ENCODE data around the gene IFI6.
"Not testable (repeated sequence)": the region's sequence is repeated elsewhere in the genome, so short reads cannot be mapped to it uniquely, and the experiment has no call there.

The IFI6 gene

GRCh38 chr1:27650539-27651175 is 21.3 kb downstream of the IFI6 start:
- peak; percentile 39 to 55 for DNase-seq (ENCODE audit: low read depth in 2 of 2)

DNA sequence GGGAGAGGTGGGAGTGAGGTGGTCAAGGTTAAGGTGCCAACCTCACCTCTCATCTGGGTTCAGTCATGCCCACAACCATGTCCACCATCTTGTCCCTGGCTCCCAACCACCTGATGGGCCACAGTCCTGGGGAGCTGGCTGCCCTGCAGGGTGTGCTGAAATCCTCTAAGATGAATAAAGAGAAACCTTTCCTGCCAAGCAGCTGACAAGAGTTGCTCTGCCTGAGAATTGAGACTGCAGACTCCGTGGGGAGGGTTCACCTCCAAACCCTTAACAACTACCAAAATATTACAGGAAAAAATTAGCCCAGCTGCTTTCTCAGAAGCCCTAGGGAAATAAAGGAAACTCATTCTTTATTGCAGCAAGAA is 21.8 kb downstream of the IFI6 start:
- no peak for DNase-seq (ENCODE audit: low read depth in 2 of 2)

DNA sequence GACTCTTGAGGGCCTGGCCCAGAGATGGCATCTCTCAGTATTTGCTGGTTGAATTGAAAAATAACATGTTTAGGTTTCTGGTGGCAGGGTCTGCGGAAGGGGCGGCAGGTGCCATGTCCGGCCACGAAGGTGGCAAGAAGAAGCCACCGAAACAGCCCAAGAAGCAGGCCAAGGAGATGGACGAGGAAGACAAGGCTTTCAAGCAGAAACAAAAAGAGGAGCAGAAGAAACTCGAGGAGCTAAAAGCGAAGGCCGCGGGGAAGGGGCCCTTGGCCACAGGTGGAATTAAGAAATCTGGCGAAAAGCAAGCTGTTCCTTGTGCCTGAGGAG is 22.7 kb downstream of the IFI6 start:
- no peak for DNase-seq (ENCODE audit: low read depth in 2 of 2)

GRCh38 chr1:27648602-27649305 is 23.2 kb downstream of the IFI6 start:
- no peak for DNase-seq (ENCODE audit: low read depth in 2 of 2)

DNA sequence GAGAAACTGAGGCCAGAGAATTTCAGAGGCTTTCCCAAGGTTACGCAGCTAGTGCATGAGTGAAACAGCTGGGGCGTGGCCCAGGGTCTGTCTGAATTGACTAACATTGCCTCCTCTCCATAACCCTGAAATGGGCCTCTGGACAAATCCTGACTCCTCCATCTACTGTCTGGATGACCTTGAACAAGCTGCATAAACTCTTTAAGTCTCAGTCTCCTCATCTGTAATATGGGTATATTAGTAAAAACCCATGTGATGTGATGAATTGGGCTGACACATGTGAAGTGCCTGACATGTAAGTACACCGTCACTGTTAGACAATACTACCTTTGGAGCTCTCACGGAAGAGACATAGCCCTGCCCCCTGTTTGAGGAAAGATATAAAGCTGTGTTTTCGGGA is 24.7 kb downstream of the IFI6 start:
- DNase-seq (ENCODE audit: low read depth in 2 of 2) = no peak

- DNase-seq (ENCODE audit: low read depth in 2 of 2) = no peak
Observed at GRCh38 chr1:27646676-27647075, 25.3 kb downstream of the IFI6 start.

- no peak for DNase-seq (ENCODE audit: low read depth in 2 of 2)
Observed at GRCh38 chr1:27645071-27645415, 26.9 kb downstream of the IFI6 start.

DNA sequence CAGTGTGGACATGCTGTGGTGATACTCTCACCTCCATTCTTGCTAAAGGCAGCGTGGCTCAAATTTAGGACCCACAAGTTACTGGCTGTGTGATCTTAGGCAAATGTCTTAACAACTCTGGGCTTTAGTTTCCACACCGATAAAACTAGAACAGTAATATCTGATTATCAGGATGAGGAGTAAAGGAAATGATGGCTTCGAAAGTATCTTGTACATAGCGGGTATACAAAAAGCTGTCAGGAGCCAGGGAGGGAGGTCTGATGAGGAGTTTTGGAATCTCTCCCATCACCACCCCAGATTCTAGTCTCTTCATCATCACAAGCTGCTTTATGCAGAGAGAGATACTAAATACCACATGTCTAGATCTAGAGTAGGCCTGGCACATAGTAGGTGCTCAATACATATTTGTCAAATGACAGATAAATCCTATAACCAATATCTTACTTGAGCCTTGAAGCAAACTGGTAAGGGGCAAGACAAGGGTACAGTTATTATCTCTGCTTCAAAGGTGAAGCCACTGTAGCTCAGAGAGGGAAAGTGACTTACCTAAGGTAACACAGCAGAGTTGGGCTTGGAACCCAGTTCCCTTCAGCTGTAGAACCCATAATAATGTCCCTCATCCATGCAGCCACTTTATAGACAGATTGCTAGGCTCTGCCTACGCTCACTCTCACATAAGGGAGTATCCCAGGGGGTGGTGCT is 27.5 kb downstream of the IFI6 start:
- DNase-seq (ENCODE audit: low read depth in 2 of 2) = no peak

- no peak for DNase-seq (ENCODE audit: low read depth in 2 of 2)
Observed at GRCh38 chr1:27643600-27644368, 28.2 kb downstream of the IFI6 start.

- not testable (repeated sequence) for DNase-seq (ENCODE audit: low read depth in 2 of 2)
Observed at GRCh38 chr1:27640514-27640913, 31.5 kb downstream of the IFI6 start.

- DNase-seq (ENCODE audit: low read depth in 2 of 2) = no peak
Observed at GRCh38 chr1:27638805-27639204, 33.2 kb downstream of the IFI6 start.

GRCh38 chr1:27638047-27638734 is 33.8 kb downstream of the IFI6 start:
- no peak for DNase-seq (ENCODE audit: low read depth in 2 of 2)

DNA sequence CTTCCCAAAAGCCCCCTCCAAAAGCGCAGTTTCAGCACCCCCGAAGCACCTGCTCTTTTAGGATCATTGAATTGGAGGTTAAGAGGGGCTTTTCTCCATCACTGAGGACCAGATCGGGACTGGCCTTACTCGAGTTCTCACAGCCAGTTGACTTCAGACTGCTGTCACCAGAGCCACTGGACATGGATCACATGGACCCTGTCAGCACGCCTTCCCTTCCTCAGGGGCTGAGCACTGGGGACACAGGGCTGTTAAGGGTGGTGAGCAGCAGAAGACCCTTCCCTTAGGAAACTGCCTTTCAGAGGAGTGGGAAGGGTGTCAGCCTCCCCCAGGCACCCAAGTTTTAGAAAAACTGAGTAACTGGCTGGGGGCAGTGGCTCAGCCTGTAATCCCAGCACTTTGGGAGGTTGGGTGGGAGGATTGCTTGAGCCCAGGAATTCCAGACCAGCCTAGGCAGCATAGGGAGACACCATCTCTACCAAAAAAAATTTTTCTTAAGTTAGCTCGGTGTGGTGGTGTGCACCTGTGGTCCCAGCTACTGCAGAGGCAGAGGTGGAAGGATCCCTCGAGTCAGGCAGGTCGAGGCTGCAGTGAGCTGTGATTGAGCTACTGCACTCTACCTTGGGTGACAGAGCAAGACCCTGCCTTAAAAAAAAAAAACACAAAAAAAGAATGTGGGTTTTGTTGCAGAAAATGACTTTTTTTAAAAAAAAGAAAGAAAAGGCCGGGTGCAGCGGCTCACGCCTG is 36.4 kb downstream of the IFI6 start:
- DNase-seq (ENCODE audit: low read depth in 2 of 2) = no peak

DNA sequence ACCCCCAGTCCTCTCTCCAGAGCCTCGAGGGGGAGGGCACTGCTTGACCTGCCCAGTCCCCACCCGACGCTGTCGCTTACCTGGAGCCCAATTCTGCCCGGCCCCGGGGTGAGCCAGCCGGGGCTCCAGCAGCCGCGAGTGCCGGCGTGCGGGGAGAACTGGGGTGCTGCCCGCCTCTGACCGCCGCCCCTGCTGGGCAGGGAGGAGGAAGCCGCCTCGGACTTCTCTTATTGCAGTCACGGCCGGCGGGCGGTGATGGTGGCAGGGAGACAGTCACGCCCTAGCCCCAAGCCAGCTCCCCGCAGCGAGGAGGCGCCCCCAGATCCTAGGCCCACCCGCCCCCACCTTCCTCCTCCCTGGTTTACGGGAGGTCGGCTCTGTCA is 37.0 kb downstream of the IFI6 start, which contains the start of gene FGR:
TSS of gene FGR (minus strand) at position 201 of the 383 bp plus-strand sequence. CDS start 11,269 bp downstream, outside the sequence.
- no peak for DNase-seq (ENCODE audit: low read depth in 2 of 2)

GRCh38 chr1:27634177-27634984 is 37.6 kb downstream of the IFI6 start:
- DNase-seq (ENCODE audit: low read depth in 2 of 2) = no peak

- no peak for DNase-seq (ENCODE audit: low read depth in 2 of 2)
Observed at GRCh38 chr1:27633640-27634176, 38.3 kb downstream of the IFI6 start.

- DNase-seq (ENCODE audit: low read depth in 2 of 2) = no peak
Observed at GRCh38 chr1:27633298-27633610, 38.7 kb downstream of the IFI6 start.

DNA sequence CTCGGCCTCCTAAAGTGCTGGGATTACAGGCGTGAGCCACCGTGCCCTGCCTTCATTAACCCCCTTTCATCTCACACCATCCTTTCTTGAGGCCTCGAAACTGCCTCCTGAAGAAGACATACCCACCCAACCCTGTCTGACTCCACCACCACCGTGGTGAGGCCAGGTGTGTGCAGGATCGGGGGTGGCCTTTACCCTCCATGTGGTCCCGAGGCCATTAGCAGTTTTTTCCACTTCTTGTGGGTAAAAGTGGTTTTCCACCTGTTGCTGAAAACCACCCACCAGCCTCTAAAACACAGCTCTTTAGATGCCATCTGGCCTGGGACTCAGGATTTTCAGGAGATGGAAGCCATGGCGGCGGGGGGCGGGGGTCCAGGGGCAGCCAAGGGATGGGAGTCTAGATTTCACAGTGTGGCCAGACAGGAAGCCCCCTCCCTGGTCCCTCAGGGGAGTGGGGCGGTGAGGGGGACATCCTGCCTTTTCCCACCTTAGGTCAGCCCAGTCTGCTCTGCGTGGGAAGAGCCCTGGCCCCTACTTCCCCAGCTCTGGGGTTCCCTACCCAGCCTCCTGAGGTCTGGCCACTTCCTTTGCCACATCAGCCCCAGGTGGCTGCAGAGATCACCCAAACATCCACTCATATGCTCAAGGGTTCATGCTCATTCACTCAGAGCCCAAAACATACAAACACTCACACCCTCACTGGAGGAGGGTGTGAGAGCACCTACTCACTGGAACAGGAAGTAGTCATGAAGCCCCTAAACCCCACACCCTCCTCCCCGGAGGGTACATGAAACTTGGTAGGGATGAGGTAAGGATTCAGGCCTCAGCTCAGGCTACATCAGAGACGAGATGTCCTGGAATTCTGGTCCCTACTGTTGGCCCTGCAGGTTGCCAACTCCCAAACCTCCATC is 39.4 kb downstream of the IFI6 start:
- DNase-seq (ENCODE audit: low read depth in 2 of 2) = no peak

DNA sequence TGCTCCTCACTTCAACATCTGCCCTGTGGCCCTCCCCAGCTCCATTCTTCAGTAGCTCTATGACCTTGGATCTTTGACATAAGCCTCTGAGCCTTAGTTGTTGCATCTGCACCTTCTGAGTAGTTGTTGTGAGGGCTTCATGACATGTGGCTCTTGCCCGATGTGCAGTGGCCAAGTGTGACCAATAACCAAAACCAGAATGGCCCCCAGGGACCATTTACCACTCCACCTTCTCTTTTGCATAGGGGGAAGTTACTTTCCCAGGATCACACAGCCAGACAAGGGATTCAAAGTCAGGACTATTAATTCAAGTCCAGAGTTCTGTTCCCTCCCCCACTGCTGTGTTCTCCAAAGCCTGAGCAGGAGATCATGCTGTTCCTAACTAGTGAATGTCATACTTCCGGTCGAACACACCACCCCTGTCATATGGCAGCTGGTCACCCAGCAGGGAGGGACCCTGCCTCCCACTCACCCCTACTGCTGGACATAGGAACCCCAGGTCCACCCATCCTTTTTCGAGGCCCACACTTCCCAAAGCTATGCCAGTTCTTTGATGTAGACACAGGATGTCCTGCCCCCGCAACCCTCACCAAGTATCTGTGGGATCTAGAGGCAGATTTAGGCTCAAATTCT is 41.0 kb downstream of the IFI6 start:
- DNase-seq (ENCODE audit: low read depth in 2 of 2) = no peak

All from fibroblast of skin of left quadriceps (primary cell).